ENCODE measurements around the gene CEACAM1.
"Not testable (repeated sequence)": the region's sequence is repeated elsewhere in the genome, so short reads cannot be mapped to it uniquely, and the experiment has no call there.

CEACAM1 gene

GRCh38 chr19:42528354-42529247, at the start of gene CEACAM1:
CEACAM1 (minus strand) TSS chr19:42528481; CDS start chr19:42528374, 107 bp downstream.
- DNase-seq, result no peak

- no peak for DNase-seq
Observed at GRCh38 chr19:42577016-42577415, 48.7 kb upstream of the CEACAM1 start.

GRCh38 chr19:42576241-42576640, 48.0 kb upstream of the CEACAM1 start:
- DNase-seq, result no peak

- DNase-seq, result no peak
Observed at GRCh38 chr19:42573642-42574041, 45.4 kb upstream of the CEACAM1 start.

- no peak for DNase-seq
Observed at GRCh38 chr19:42571116-42571515, 42.8 kb upstream of the CEACAM1 start.

GRCh38 chr19:42569193-42569592, 40.9 kb upstream of the CEACAM1 start:
- no peak for DNase-seq

- DNase-seq, result no peak
Observed at GRCh38 chr19:42568006-42568405, 39.7 kb upstream of the CEACAM1 start.

GRCh38 chr19:42567567-42567966, 39.3 kb upstream of the CEACAM1 start:
- DNase-seq, result no peak

GRCh38 chr19:42563352-42564210, 35.3 kb upstream of the CEACAM1 start:
- peak; percentile 11 to 16 for DNase-seq

GRCh38 chr19:42561512-42561911, 33.2 kb upstream of the CEACAM1 start:
- no peak for DNase-seq

GRCh38 chr19:42560731-42561130, 32.5 kb upstream of the CEACAM1 start:
- no peak for DNase-seq

- no peak for DNase-seq
Observed at GRCh38 chr19:42558450-42559150, 30.3 kb upstream of the CEACAM1 start.

- not testable (repeated sequence) for DNase-seq
Observed at GRCh38 chr19:42557386-42557871, 29.1 kb upstream of the CEACAM1 start.

GRCh38 chr19:42555801-42556200, 27.5 kb upstream of the CEACAM1 start:
- DNase-seq, result no peak

GRCh38 chr19:42555317-42555716, 27.0 kb upstream of the CEACAM1 start:
- no peak for DNase-seq

GRCh38 chr19:42554046-42554575, 25.8 kb upstream of the CEACAM1 start:
- DNase-seq, result no peak

GRCh38 chr19:42553292-42554045, 25.2 kb upstream of the CEACAM1 start:
- no peak for DNase-seq

- no peak for DNase-seq
Observed at GRCh38 chr19:42552086-42553065, 24.1 kb upstream of the CEACAM1 start.

- DNase-seq, result not testable (repeated sequence)
Observed at GRCh38 chr19:42550521-42550920, 22.2 kb upstream of the CEACAM1 start.

- DNase-seq, result not testable (repeated sequence)
Observed at GRCh38 chr19:42549067-42549466, 20.8 kb upstream of the CEACAM1 start.

GRCh38 chr19:42548552-42548951, 20.3 kb upstream of the CEACAM1 start:
- no peak for DNase-seq

All from NCI-H524 (cell line).